HepG2 (cell line): ENCODE measurements around the gene SLC2A8. TPM values are rescaled to one million over a fixed set of nuclear protein-coding genes. Genes with fewer than 3 reads are reported as not detected.

Experiments
- ATM ChIP-seq: fragments of 450-650 bp; IDR thresholded peaks from 2 replicates; pipeline ENCODE4 v1.7.1; 2017; ENCODE audit warnings: mild to moderate bottlenecking, borderline replicate concordance
- EEA1 ChIP-seq: sonication (generic); formaldehyde crosslinking; IDR thresholded peaks from 2 replicates; pipeline ENCODE4 v1.5.1; 2020; ENCODE audit warnings: mild to moderate bottlenecking, missing genetic modification reagents, borderline replicate concordance
- GTF2F1 ChIP-seq: fragments of 150-350 bp; IDR thresholded peaks from 2 replicates; pipeline ENCODE4 v1.6.1; 2014; ENCODE audit warnings: low read length
- IKZF4 ChIP-seq: sonication (generic); formaldehyde crosslinking; IDR thresholded peaks from 2 replicates; pipeline ENCODE4 v1.5.1; 2020; ENCODE audit warnings: borderline replicate concordance, mild to moderate bottlenecking, low read depth, missing genetic modification reagents; ENCODE audit errors: not compliant biosample characterization
- MAF1 ChIP-seq: sonication (generic); formaldehyde crosslinking; IDR thresholded peaks from 2 replicates; pipeline ENCODE4 v1.5.0; 2020; ENCODE audit warnings: missing genetic modification reagents, borderline replicate concordance
- NRL ChIP-seq: sonication (generic); formaldehyde crosslinking; IDR thresholded peaks from 2 replicates; pipeline ENCODE4 v1.5.0; 2020; ENCODE audit warnings: missing genetic modification reagents, mild to moderate bottlenecking, moderate library complexity, borderline replicate concordance
- RFXANK ChIP-seq: IDR thresholded peaks from 2 replicates; pipeline ENCODE4 v1.6.1; 2016
- RXRB ChIP-seq: IDR thresholded peaks from 2 replicates; pipeline ENCODE4 v1.6.1; 2016; ENCODE audit warnings: borderline replicate concordance, missing genetic modification reagents, missing compliant biosample characterization
- SALL1 ChIP-seq: sonication (generic); formaldehyde crosslinking; IDR thresholded peaks from 2 replicates; pipeline ENCODE4 v1.8.0; 2022; ENCODE audit warnings: mild to moderate bottlenecking, missing genetic modification reagents
- SNRNP70 ChIP-seq: fragments of 200-400 bp; formaldehyde crosslinking; IDR thresholded peaks from 2 replicates; pipeline ENCODE4 v1.6.1; 2017; ENCODE audit warnings: mild to moderate bottlenecking, low read depth, low read length, moderate library complexity
- TCF7L2 ChIP-seq: IDR thresholded peaks from 2 replicates; pipeline ENCODE4 v1.6.1; 2011; ENCODE audit warnings: mild to moderate bottlenecking, low read depth, low read length, moderate library complexity
- THAP11 ChIP-seq: IDR thresholded peaks from 2 replicates; pipeline ENCODE4 v1.6.1; 2016; ENCODE audit warnings: missing biosample characterization, missing genetic modification reagents
- ZBTB21 ChIP-seq: sonication (generic); formaldehyde crosslinking; IDR thresholded peaks from 2 replicates; pipeline ENCODE4 v1.4.0; 2020; ENCODE audit warnings: missing genetic modification reagents
- ZFP41 ChIP-seq: sonication (generic); formaldehyde crosslinking; IDR thresholded peaks from 2 replicates; pipeline ENCODE4 v1.4.0; 2020; ENCODE audit warnings: mild to moderate bottlenecking, missing genetic modification reagents, borderline replicate concordance
- ZNF180 ChIP-seq: sonication (generic); formaldehyde crosslinking; IDR thresholded peaks from 2 replicates; pipeline ENCODE4 v1.4.0; 2020; ENCODE audit warnings: low read depth, missing genetic modification reagents, borderline replicate concordance
- ZNF326 ChIP-seq: sonication (generic); formaldehyde crosslinking; IDR thresholded peaks from 2 replicates; pipeline ENCODE4 v1.4.0; 2020; ENCODE audit warnings: missing genetic modification reagents, borderline replicate concordance
- ZNF484 ChIP-seq: sonication (generic); formaldehyde crosslinking; IDR thresholded peaks from 2 replicates; pipeline ENCODE4 v1.5.1; 2020; ENCODE audit warnings: mild to moderate bottlenecking, low read depth, missing genetic modification reagents, borderline replicate concordance
- polyA plus RNA-seq, 8 experiments: library from polyadenylated mRNA; depleted of rRNA in 3 of 8; stranded (reverse) in 7 of 8; unstranded in 1 of 8; fragments of >200 nt; fragmentation: Illumina TruSeq in 4 of 8; extraction: Trizol in 4 of 8; gene quantifications; 2 replicates each; pipeline versions ENCODE4 v1.2.1 to v1.2.3, GENCODE V29; 2011 to 2016; ENCODE audit warnings: low read depth in 4 of 8, missing spikeins in 1 of 8, mixed read lengths in 1 of 8; ENCODE audit not compliant: insufficient read depth in 1 of 8
- total RNA-seq, 5 experiments: library from RNA; depleted of rRNA; stranded (reverse); fragments of >200 nt; fragmentation: Illumina TruSeq; extraction: Trizol; gene quantifications; 2 replicates each; pipeline ENCODE4 v1.2.3, GENCODE V29; 2016; ENCODE audit warnings: low read depth in 1 of 5
- TF ChIP-seq, protein P1 (sequence below): sonication (generic); formaldehyde crosslinking; IDR thresholded peaks from 2 replicates; pipeline ENCODE4 v1.5.0; 2020; ENCODE audit warnings: mild to moderate bottlenecking, missing genetic modification reagents
- TF ChIP-seq, protein P2 (sequence below): sonication (generic); formaldehyde crosslinking; IDR thresholded peaks from 2 replicates; pipeline ENCODE4 v1.4.0; 2020; ENCODE audit warnings: mild to moderate bottlenecking, missing genetic modification reagents
- TF ChIP-seq, protein P3 (sequence below): IDR thresholded peaks from 2 replicates; pipeline ENCODE4 v1.6.1; 2018; ENCODE audit warnings: missing genetic modification reagents, mild to moderate bottlenecking, missing compliant biosample characterization
- TF ChIP-seq, protein P4 (sequence below): sonication (generic); formaldehyde crosslinking; IDR thresholded peaks from 2 replicates; pipeline ENCODE4 v1.5.0; 2020; ENCODE audit warnings: mild to moderate bottlenecking, missing genetic modification reagents
- TF ChIP-seq, protein P5 (sequence below): sonication (generic); formaldehyde crosslinking; IDR thresholded peaks from 2 replicates; pipeline ENCODE4 v1.8.0; 2022; ENCODE audit warnings: mild to moderate bottlenecking, missing genetic modification reagents

Gene SLC2A8
- total and polyA plus RNA-seq, 2 of the 13 experiments (the other 11 are each of a cell fraction or from before 2014, with no cell fraction given): 22.6 to 48.6 TPM

DNA sequence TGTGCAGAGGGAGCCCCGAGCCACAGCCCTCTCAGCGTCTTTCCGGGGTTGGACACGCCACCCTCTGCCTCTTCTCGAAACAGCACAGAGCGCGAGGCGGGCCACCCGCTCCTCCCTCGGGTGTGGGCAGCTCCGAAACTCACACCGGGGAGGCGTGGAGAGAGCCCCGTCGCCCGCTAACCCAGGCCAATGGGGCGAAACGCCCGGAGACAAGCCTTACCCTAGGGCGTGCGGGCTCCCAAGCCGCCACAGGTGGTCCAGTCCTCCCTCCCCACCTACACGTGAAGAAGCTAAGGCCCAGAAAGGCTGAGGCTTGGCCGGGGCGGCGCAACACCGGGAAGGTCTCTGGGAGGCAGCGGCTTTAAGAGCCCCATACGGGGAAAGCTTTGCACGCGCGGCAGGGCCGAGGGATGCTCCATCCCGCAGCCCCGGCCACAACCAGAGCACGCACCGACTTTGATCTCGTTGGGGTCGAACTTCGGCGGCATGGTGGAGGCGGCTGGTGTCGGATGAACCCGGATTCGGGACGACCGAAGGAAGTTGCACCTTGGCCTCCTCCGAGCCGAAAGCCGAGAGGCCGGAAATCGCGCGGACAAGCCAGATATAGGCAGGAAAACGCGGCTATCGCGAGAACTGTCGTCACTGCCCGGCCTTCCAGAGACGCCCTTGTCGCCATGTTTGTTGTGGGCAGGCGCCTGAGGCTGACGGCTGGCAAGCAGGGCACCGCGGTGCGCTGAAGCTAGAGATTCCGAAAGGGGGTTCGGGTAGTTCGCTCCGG is 54.0 kb downstream of the SLC2A8 start, which contains the start of the genes LRSAM1 and RPL12 (continued):
- TF ChIP-seq, protein P1, sequence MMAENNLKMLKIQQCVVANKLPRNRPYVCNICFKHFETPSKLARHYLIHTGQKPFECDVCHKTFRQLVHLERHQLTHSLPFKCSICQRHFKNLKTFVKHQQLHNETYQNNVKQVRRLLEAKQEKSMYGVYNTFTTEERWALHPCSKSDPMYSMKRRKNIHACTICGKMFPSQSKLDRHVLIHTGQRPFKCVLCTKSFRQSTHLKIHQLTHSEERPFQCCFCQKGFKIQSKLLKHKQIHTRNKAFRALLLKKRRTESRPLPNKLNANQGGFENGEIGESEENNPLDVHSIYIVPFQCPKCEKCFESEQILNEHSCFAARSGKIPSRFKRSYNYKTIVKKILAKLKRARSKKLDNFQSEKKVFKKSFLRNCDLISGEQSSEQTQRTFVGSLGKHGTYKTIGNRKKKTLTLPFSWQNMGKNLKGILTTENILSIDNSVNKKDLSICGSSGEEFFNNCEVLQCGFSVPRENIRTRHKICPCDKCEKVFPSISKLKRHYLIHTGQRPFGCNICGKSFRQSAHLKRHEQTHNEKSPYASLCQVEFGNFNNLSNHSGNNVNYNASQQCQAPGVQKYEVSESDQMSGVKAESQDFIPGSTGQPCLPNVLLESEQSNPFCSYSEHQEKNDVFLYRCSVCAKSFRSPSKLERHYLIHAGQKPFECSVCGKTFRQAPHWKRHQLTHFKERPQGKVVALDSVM (CRISPR knock-in tag): 0 out of 2 replicates have a peak, but pooled peaks have one; percentile 50
- TF ChIP-seq IKZF4 (no peak), TCF7L2 (no peak), EEA1 (peak; percentile 52; the same call in 1 of the 2 replicates), ZBTB21 (no peak; the same call in 1 of the 2 replicates), MAF1 (no peak; the same call in 1 of the 2 replicates), GTF2F1 (peak; percentile 92), RXRB (peak; percentile 72; the same call in 1 of the 2 replicates), SNRNP70 (no peak), ZNF326 (no peak), ZFP41 (peak; percentile 44; the same call in 1 of the 2 replicates), RFXANK (peak; percentile 40; the same call in 1 of the 2 replicates), THAP11 (CRISPR knock-in tag) (peak; percentile 95), ZNF180 (CRISPR knock-in tag) (peak; percentile 52; the same call in 1 of the 2 replicates), SALL1 (CRISPR knock-in tag) (peak; percentile 87), NRL (CRISPR knock-in tag) (peak; percentile 37; the same call in 1 of the 2 replicates), ATM (no peak), ZNF484 (no peak)
- TF ChIP-seq, protein P2, sequence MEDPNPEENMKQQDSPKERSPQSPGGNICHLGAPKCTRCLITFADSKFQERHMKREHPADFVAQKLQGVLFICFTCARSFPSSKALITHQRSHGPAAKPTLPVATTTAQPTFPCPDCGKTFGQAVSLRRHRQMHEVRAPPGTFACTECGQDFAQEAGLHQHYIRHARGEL: no peak
- TF ChIP-seq, protein P3, sequence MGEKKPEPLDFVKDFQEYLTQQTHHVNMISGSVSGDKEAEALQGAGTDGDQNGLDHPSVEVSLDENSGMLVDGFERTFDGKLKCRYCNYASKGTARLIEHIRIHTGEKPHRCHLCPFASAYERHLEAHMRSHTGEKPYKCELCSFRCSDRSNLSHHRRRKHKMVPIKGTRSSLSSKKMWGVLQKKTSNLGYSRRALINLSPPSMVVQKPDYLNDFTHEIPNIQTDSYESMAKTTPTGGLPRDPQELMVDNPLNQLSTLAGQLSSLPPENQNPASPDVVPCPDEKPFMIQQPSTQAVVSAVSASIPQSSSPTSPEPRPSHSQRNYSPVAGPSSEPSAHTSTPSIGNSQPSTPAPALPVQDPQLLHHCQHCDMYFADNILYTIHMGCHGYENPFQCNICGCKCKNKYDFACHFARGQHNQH: peak; percentile 82
- TF ChIP-seq, protein P4, sequence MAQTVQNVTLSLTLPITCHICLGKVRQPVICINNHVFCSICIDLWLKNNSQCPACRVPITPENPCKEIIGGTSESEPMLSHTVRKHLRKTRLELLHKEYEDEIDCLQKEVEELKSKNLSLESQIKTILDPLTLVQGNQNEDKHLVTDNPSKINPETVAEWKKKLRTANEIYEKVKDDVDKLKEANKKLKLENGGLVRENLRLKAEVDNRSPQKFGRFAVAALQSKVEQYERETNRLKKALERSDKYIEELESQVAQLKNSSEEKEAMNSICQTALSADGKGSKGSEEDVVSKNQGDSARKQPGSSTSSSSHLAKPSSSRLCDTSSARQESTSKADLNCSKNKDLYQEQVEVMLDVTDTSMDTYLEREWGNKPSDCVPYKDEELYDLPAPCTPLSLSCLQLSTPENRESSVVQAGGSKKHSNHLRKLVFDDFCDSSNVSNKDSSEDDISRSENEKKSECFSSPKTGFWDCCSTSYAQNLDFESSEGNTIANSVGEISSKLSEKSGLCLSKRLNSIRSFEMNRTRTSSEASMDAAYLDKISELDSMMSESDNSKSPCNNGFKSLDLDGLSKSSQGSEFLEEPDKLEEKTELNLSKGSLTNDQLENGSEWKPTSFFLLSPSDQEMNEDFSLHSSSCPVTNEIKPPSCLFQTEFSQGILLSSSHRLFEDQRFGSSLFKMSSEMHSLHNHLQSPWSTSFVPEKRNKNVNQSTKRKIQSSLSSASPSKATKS (CRISPR knock-in tag): peak; percentile 73; the same call in 1 of the 2 replicates
- TF ChIP-seq, protein P5, sequence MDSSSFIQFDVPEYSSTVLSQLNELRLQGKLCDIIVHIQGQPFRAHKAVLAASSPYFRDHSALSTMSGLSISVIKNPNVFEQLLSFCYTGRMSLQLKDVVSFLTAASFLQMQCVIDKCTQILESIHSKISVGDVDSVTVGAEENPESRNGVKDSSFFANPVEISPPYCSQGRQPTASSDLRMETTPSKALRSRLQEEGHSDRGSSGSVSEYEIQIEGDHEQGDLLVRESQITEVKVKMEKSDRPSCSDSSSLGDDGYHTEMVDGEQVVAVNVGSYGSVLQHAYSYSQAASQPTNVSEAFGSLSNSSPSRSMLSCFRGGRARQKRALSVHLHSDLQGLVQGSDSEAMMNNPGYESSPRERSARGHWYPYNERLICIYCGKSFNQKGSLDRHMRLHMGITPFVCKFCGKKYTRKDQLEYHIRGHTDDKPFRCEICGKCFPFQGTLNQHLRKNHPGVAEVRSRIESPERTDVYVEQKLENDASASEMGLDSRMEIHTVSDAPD: no peak
